ENCODE measurements around the gene LNP1.
"Not testable (repeated sequence)": the region's sequence is repeated elsewhere in the genome, so short reads cannot be mapped to it uniquely, and the experiment has no call there.

Gene LNP1, protein sequence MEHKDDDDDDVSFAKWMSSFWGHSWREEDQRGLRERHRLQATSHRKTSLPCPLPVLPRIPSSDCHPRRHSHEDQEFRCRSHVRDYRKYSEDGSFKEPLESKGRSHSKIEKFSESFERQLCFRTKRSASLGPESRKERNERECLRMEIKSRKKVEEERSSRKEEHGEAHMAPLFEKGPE
- total RNA-seq, result 0.69 to 3.1 (median 1.5) reads per million in 3 donors

DNA sequence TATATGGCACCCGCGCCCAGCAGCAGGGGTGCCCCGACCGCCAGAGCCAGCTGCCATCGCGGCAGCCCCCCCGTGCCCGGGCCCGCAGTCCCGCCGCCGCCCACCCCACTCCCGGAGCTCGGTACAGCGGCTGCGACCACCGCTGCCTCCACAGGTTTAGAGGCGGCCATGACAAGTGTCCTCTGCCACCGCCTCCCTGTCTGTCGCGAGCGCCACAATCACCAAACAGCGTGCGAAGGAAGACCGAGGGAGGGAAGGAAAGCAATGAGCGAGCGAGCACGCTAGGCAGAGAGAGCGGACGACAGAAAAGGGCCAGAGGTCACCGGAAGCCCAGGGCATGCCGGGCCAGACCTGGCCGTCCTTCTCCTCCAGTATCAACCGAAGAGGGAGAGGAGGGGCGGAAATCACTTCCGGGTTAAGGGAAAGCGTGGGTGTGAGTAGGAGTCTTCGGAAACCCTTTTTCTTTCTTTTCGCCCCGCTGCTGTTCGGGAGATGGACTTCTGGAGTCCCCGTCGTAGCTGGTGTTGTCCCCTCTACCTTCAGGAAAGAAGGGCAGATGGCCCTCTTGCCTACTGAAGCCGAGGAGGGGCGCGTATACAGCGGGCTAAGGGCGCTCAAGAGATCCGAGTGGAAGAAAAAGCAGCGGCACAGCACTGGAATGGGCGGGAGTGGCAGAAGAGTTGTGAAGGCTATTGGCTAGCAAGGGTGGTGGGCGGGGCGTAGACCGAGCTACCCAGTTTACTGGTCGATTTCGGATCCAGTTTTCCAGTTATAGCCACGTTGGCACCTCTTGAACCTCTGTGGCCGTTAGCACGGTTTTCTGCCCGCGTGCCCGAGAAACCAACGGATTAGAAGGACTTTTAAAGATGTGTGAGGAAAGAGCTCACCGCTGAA, at the start of gene LNP1, which contains the start of gene TOMM70:
Gene LNP1 (plus strand): TSS at position 760 of the 894 bp plus-strand sequence. CDS start 28,191 bp downstream, outside the sequence.
Gene TOMM70 (minus strand): TSS at position 310 of the 894 bp plus-strand sequence. CDS start 140 bp downstream, at position 170.
- Histone ChIP-seq H3K27ac (ENCODE audit: insufficient read depth, low read length, poor library complexity, severe bottlenecking) (peak within 1 kb of the TSS; percentile 79), H3K4me1 (ENCODE audit: control insufficient read depth, insufficient read depth, low read length, poor library complexity, severe bottlenecking) (peaks cover 5% of the 10 kb centered on the region)

GRCh38 chr3:100351770-100352169, 49.6 kb upstream of the LNP1 start:
- not testable (repeated sequence) for H3K9me3 ChIP-seq (ENCODE audit: control insufficient read depth, low read length); H3K4me1 ChIP-seq (ENCODE audit: control insufficient read depth, insufficient read depth, low read length, poor library complexity, severe bottlenecking); H3K4me3 ChIP-seq (ENCODE audit: insufficient read depth, low read depth, low read length, poor library complexity, severe bottlenecking); H3K27ac ChIP-seq (ENCODE audit: insufficient read depth, low read length, poor library complexity, severe bottlenecking); H3K27me3 ChIP-seq (replicated peaks; ENCODE audit: control insufficient read depth, insufficient read depth, low read length, poor library complexity, severe bottlenecking); DNase-seq
- peaks cover 46% of the 10 kb centered on the region for H3K36me3 ChIP-seq (ENCODE audit: control insufficient read depth, insufficient read depth, low read length)

More for the DNA sequence above, at the start of gene LNP1, which contains the start of gene TOMM70:
- no peaks in the 10 kb centered on the region for H3K9me3 ChIP-seq (ENCODE audit: control insufficient read depth, low read length)
- H3K27me3 ChIP-seq (replicated peaks; ENCODE audit: control insufficient read depth, insufficient read depth, low read length, poor library complexity, severe bottlenecking), result no peaks in the 10 kb centered on the region
- no peaks in the 10 kb centered on the region for H3K36me3 ChIP-seq (ENCODE audit: control insufficient read depth, insufficient read depth, low read length)
- peak; percentile 82 to 91 (median 89) for DNase-seq
- H3K4me3 ChIP-seq (ENCODE audit: insufficient read depth, low read depth, low read length, poor library complexity, severe bottlenecking), result peak within 1 kb of the TSS; percentile 94

DNA sequence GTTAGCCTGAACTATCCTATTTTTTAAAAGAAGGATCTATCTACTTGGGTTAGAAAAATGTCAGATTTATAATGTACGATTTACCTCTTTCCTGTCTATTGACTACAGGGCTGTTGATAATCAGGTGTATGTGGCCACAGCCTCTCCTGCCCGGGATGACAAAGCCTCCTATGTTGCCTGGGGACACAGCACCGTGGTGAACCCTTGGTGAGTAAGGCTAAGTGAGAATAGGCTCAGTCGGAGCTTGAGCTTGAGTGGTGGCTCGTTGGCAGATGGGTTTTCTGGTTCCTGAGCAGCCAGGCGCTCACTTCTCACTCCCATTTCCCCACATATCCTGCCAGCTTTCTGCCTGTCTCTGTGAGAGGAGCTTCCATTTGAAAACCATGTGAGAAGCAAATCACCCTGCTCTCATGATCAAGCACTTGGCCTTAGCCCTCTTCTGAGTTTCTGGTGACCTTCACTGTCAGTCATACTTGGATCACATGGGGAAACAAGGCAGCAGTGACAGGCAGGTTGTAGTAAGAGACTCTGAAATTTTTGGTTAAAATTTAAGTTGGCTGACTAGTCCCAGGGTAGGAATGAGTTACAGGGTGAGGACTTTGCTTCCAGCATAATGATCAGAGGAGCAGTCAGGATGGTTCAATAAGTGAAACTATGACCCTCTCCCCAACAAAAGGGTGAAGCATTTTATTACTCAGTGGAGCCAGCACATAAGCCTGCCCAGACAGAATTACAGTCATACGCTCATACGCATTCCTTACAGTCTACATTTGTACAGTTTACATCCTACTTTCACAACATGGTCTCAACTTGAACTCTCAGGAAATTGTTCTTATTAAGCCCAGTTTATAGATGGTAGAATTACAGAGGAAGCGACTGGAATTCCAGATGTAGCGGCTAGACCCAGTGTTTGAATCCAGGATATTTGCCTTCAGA, 48.8 kb upstream of the LNP1 start:
- Histone ChIP-seq H3K27me3 (replicated peaks; ENCODE audit: control insufficient read depth, insufficient read depth, low read length, poor library complexity, severe bottlenecking) (no peaks in the 10 kb centered on the region), H3K4me3 (ENCODE audit: insufficient read depth, low read depth, low read length, poor library complexity, severe bottlenecking) (no peak overlapping the region), H3K36me3 (ENCODE audit: control insufficient read depth, insufficient read depth, low read length) (peaks cover 45% of the 10 kb centered on the region), H3K9me3 (ENCODE audit: control insufficient read depth, low read length) (no peaks in the 10 kb centered on the region), H3K27ac (ENCODE audit: insufficient read depth, low read length, poor library complexity, severe bottlenecking) (no peak overlapping the region), H3K4me1 (ENCODE audit: control insufficient read depth, insufficient read depth, low read length, poor library complexity, severe bottlenecking) (no peaks in the 10 kb centered on the region)
- no peak for DNase-seq

- Histone ChIP-seq H3K27me3 (replicated peaks; ENCODE audit: control insufficient read depth, insufficient read depth, low read length, poor library complexity, severe bottlenecking) (no peaks in the 10 kb centered on the region), H3K4me1 (ENCODE audit: control insufficient read depth, insufficient read depth, low read length, poor library complexity, severe bottlenecking) (no peaks in the 10 kb centered on the region), H3K4me3 (ENCODE audit: insufficient read depth, low read depth, low read length, poor library complexity, severe bottlenecking) (no peak overlapping the region), H3K27ac (ENCODE audit: insufficient read depth, low read length, poor library complexity, severe bottlenecking) (no peak overlapping the region), H3K9me3 (ENCODE audit: control insufficient read depth, low read length) (no peaks in the 10 kb centered on the region), H3K36me3 (ENCODE audit: control insufficient read depth, insufficient read depth, low read length) (peaks cover 28% of the 10 kb centered on the region)
- DNase-seq, result no peak
Measured at GRCh38 chr3:100354850-100355249, 46.5 kb upstream of the LNP1 start.

- H3K36me3 ChIP-seq (ENCODE audit: control insufficient read depth, insufficient read depth, low read length), result peaks cover 18% of the 10 kb centered on the region
Measured at GRCh38 chr3:100358413-100358812, 42.9 kb upstream of the LNP1 start.

DNA sequence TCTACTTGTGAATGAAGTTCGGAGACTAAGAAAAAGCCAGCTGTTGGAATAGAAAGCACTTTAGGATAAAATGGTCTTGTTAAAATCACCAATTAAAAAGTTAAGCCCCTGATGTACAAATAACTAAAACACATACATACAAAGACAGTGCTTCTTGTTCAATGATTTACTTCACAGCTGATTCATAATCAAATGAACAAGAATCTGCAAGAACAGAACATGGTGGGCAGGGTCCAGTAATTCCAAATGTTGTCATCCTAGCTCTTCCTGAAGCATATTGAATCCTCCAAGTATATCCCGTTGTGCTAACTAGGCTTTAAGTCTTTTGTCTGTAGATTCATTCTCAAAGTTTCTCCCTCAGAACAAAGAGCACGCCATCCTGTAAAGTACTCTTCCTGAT, 42.3 kb upstream of the LNP1 start:
- Histone ChIP-seq H3K4me1 (ENCODE audit: control insufficient read depth, insufficient read depth, low read length, poor library complexity, severe bottlenecking) (no peaks in the 10 kb centered on the region), H3K9me3 (ENCODE audit: control insufficient read depth, low read length) (no peaks in the 10 kb centered on the region), H3K27ac (ENCODE audit: insufficient read depth, low read length, poor library complexity, severe bottlenecking) (no peak overlapping the region), H3K27me3 (replicated peaks; ENCODE audit: control insufficient read depth, insufficient read depth, low read length, poor library complexity, severe bottlenecking) (no peaks in the 10 kb centered on the region), H3K36me3 (ENCODE audit: control insufficient read depth, insufficient read depth, low read length) (peaks cover 13% of the 10 kb centered on the region), H3K4me3 (ENCODE audit: insufficient read depth, low read depth, low read length, poor library complexity, severe bottlenecking) (no peak overlapping the region)
- no peak for DNase-seq

More at GRCh38 chr3:100358413-100358812, 42.9 kb upstream of the LNP1 start:
- H3K4me3 ChIP-seq (ENCODE audit: insufficient read depth, low read depth, low read length, poor library complexity, severe bottlenecking), result no peak overlapping the region
- H3K27me3 ChIP-seq (replicated peaks; ENCODE audit: control insufficient read depth, insufficient read depth, low read length, poor library complexity, severe bottlenecking), result no peaks in the 10 kb centered on the region
- H3K27ac ChIP-seq (ENCODE audit: insufficient read depth, low read length, poor library complexity, severe bottlenecking), result no peak overlapping the region
- no peaks in the 10 kb centered on the region for H3K4me1 ChIP-seq (ENCODE audit: control insufficient read depth, insufficient read depth, low read length, poor library complexity, severe bottlenecking)
- no peak for DNase-seq
- H3K9me3 ChIP-seq (ENCODE audit: control insufficient read depth, low read length), result no peaks in the 10 kb centered on the region

DNA sequence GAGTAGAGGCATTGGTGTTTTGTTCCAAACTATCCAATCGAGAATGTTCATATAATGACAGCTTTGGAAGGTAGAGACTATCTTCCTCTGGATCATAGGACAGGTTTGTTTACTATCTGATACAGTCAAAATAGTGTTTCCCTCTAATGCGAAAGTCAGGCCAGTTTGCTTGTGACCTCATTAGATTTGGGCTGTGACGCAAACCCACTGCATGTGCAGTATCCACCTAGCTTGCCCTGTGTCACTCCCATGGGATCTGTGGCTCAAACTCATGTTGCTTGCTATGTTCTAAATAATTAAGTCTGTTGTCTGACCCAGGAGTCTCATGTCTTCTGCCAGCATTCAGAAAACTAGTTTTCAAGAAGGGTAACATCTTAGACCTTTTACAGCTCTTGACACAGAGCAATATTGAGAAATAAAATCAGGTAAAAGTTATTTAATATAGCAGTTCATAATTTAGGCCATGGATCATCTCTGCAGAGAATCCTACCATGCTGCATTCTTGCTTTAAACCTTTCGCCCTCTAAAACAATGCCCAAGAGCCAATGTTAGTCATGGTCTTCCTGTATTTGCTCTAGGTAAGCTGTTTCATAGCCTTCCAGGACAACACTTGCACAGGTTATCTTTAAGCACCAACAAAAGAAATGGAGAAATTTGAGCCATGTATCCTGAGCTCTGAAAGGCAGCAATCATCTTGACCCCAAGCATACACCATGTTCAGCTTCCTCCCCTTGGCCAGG, 40.4 kb upstream of the LNP1 start:
- Histone ChIP-seq H3K36me3 (ENCODE audit: control insufficient read depth, insufficient read depth, low read length) (peaks cover 5% of the 10 kb centered on the region), H3K4me3 (ENCODE audit: insufficient read depth, low read depth, low read length, poor library complexity, severe bottlenecking) (no peak overlapping the region), H3K9me3 (ENCODE audit: control insufficient read depth, low read length) (no peaks in the 10 kb centered on the region), H3K27me3 (replicated peaks; ENCODE audit: control insufficient read depth, insufficient read depth, low read length, poor library complexity, severe bottlenecking) (no peaks in the 10 kb centered on the region), H3K4me1 (ENCODE audit: control insufficient read depth, insufficient read depth, low read length, poor library complexity, severe bottlenecking) (no peaks in the 10 kb centered on the region), H3K27ac (ENCODE audit: insufficient read depth, low read length, poor library complexity, severe bottlenecking) (no peak overlapping the region)
- no peak for DNase-seq

GRCh38 chr3:100361897-100362296, 39.4 kb upstream of the LNP1 start:
- Histone ChIP-seq H3K4me1 (ENCODE audit: control insufficient read depth, insufficient read depth, low read length, poor library complexity, severe bottlenecking) (no peaks in the 10 kb centered on the region), H3K27me3 (replicated peaks; ENCODE audit: control insufficient read depth, insufficient read depth, low read length, poor library complexity, severe bottlenecking) (no peaks in the 10 kb centered on the region), H3K4me3 (ENCODE audit: insufficient read depth, low read depth, low read length, poor library complexity, severe bottlenecking) (no peak overlapping the region), H3K27ac (ENCODE audit: insufficient read depth, low read length, poor library complexity, severe bottlenecking) (no peak overlapping the region), H3K36me3 (ENCODE audit: control insufficient read depth, insufficient read depth, low read length) (peaks cover 5% of the 10 kb centered on the region), H3K9me3 (ENCODE audit: control insufficient read depth, low read length) (no peaks in the 10 kb centered on the region)
- no peak for DNase-seq

DNA sequence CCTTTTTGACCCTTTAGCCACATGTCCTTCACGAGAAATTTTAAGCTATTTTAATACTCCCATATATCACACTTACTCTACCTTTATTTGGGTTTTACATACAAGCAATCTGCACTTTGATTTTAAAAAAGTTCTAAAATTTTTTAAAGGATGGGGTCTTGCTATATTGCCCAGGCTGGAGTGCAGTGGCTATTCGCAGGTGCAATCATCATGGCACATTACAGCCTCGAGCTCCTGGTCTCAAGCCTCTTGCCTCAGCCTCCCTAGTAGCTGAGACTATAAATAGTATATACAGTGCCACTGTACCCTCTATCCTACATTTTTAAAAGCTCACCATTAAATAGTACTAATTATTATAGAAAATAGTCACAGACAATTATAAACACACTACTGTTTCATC, 36.9 kb upstream of the LNP1 start:
- Histone ChIP-seq H3K9me3 (ENCODE audit: control insufficient read depth, low read length) (no peaks in the 10 kb centered on the region), H3K36me3 (ENCODE audit: control insufficient read depth, insufficient read depth, low read length) (peaks cover 23% of the 10 kb centered on the region), H3K4me1 (ENCODE audit: control insufficient read depth, insufficient read depth, low read length, poor library complexity, severe bottlenecking) (no peaks in the 10 kb centered on the region), H3K27ac (ENCODE audit: insufficient read depth, low read length, poor library complexity, severe bottlenecking) (no peak overlapping the region), H3K27me3 (replicated peaks; ENCODE audit: control insufficient read depth, insufficient read depth, low read length, poor library complexity, severe bottlenecking) (no peaks in the 10 kb centered on the region), H3K4me3 (ENCODE audit: insufficient read depth, low read depth, low read length, poor library complexity, severe bottlenecking) (no peak overlapping the region)
- DNase-seq, result no peak

Data from effector memory CD4-positive, alpha-beta T cell (primary cell).